Measurements from ENCODE around the gene A2M. TPM values are rescaled to one million over a fixed set of nuclear protein-coding genes. Genes with fewer than 3 reads are reported as not detected.

The A2M gene
- total and polyA plus RNA-seq, 2 of the 8 experiments (the other 6 are each of a cell fraction or from before 2014, with no cell fraction given): 0.15 TPM; not detected in 1

- Histone ChIP-seq H3K9me3 (ENCODE audit: insufficient read depth in 2 of 2, low read depth in 1 of 2, low read length in 1 of 2) (no peaks in the 10 kb centered on the region), H3K27ac (ENCODE audit: low read depth, low read length) (no peak overlapping the region), H2BK12ac (ENCODE audit: low read depth, low read length) (no peak overlapping the region), H3K4ac (replicated peaks; ENCODE audit: insufficient read length, low read depth, low read length) (no peak overlapping the region), H3K79me2 (ENCODE audit: control insufficient read depth in 1 of 2, insufficient read depth in 2 of 2, low read length in 2 of 2) (no peaks in the 10 kb centered on the region), H3K27me3 (replicated peaks in 1 of 4; ENCODE audit: control insufficient read depth in 3 of 4, extremely low read depth in 1 of 4, insufficient read depth in 3 of 4, low read length in 3 of 4) (no peaks in the 10 kb centered on the region), H2BK20ac (ENCODE audit: low read length) (no peak overlapping the region), H4K5ac (ENCODE audit: insufficient read length, low read depth, low read length) (no peak overlapping the region), H3K14ac (ENCODE audit: insufficient read length) (peak overlapping the region; percentile 77), H4K20me1 (replicated peaks in 1 of 2; ENCODE audit: control insufficient read depth in 1 of 2, insufficient read depth in 2 of 2, low read length in 2 of 2) (no peaks in the 10 kb centered on the region), H3K23ac (ENCODE audit: insufficient read length) (no peak overlapping the region), H2BK15ac (ENCODE audit: low read length) (no peak overlapping the region), H3K4me1 (replicated peaks in 1 of 4; ENCODE audit: control insufficient read depth in 3 of 4, insufficient read depth in 4 of 4, low read length in 3 of 4) (no peaks in the 10 kb centered on the region), H3K4me2 (ENCODE audit: insufficient read depth in 1 of 2, low read depth in 2 of 2, low read length in 2 of 2) (no peak overlapping the region), H3K4me3 (ENCODE audit: extremely low read depth in 1 of 4, insufficient read depth in 2 of 4, low read depth in 3 of 4, low read length in 4 of 4) (no peak overlapping the region), H4K8ac (ENCODE audit: extremely low read depth, insufficient read depth, low read length) (no peak overlapping the region), H2BK120ac (replicated peaks; ENCODE audit: low read depth, low read length) (no peak overlapping the region), H2AK5ac (ENCODE audit: low read depth, low read length) (no peak overlapping the region), H3K79me1 (ENCODE audit: low read depth, low read length) (no peaks in the 10 kb centered on the region), H3K9ac (replicated peaks in 1 of 4; ENCODE audit: extremely low read depth in 1 of 4, low read depth in 3 of 4, low read length in 3 of 4) (no peak overlapping the region), H2AFZ (ENCODE audit: low read length) (no peak overlapping the region), H3K23me2 (ENCODE audit: low read depth, low read length) (no peaks in the 10 kb centered on the region), H3K56ac (replicated peaks; ENCODE audit: insufficient read length, low read depth, low read length) (no peak overlapping the region), H3K36me3 (ENCODE audit: control insufficient read depth in 2 of 4, insufficient read depth in 4 of 4, low read length in 3 of 4) (no peaks in the 10 kb centered on the region), H3K18ac (ENCODE audit: extremely low read depth, low read length) (no peak overlapping the region), H4K91ac (replicated peaks; ENCODE audit: insufficient read length, low read length) (no peak overlapping the region), H2BK5ac (ENCODE audit: low read depth, low read length) (no peak overlapping the region)
- TF ChIP-seq JUN (IDR thresholded peaks at IDR 0.05; ENCODE audit: low read depth, low read length): no peak
- no peak for TF ChIP-seq SIRT6 (IDR thresholded peaks at IDR 0.05; ENCODE audit: low read length)
- no peak for TF ChIP-seq MAX (IDR thresholded peaks at IDR 0.05)
- TF ChIP-seq FOSL1 (IDR thresholded peaks at IDR 0.05; ENCODE audit: insufficient read depth, low read depth, low read length): no peak
- no peak for TF ChIP-seq YY1 (IDR thresholded peaks at IDR 0.05; ENCODE audit: low read depth, low read length)
- POLR2A ChIA-PET (ENCODE audit: partially characterized antibody): interaction anchor here (1.1 kb wide), 1 partner anchor 15 kb away, joined by 3 read pairs; no protein-coding TSS in a partner anchor
- FAIRE-seq: no peak
- DNase-seq (ENCODE audit: low read depth in 1 of 2, low spot score in 2 of 2): no peak
- CTCF ChIA-PET (ENCODE audit: partially characterized antibody): interaction anchor here (1.0 kb wide), 1 partner anchor 8 kb away, joined by 3 read pairs; no protein-coding TSS in a partner anchor
- WGBS, 2 experiments (ENCODE audit: extremely low coverage in 1 of 2, insufficient coverage in 1 of 2, insufficient read length in 1 of 2, insufficient replicate concordance in 2 of 2, low coverage in 1 of 2, low lambda C conversion rate in 2 of 2, missing lambda C conversion rate in 1 of 2): 78% methylated on average over 5 of the region's 5 CpGs; no CpG with 5 or more reads in 1 of the 2 experiments
Measured at GRCh38 chr12:9108504-9109212, 7.1 kb downstream of the A2M start.

Measured in H1 (cell line).